ENCODE results near the gene POLR2A.

The POLR2A gene

DNA sequence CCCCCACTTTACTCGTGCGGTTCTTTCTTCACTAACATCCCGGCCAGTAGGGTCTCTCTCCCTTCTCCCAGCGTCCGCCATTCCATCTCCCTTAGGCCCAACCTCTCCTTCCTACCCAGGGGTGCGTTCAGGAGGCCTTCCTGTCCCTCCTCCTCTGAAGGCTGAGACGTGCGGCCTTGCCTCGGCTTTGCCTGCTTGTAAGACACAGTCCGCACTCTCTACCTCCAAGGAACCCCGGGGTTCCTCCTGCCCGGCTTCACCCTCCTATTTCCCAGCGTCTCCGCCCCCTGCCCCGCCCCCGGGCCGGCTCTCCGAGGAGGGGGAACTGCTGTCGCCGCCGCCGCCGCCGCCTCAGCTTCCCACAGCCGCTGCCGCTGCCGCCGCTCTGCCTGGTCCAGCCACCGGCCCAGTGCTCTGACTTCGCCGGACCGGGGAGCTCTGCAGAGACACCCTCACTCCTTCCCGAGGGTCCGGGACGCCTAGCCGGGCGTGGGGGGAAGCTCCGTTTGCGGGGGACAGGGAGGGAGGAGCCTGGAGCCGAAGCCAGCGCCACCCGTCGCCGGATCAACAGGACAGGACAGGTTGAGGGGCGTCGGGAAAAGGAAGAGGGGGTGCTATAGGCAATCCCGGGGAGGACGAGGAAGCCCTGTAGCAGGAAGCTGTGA is 46.1 kb upstream of the POLR2A start:
- TF ChIP-seq CREB1 (IDR thresholded peaks at IDR 0.05; ENCODE audit: low read depth) (no peak), FOXM1 (IDR thresholded peaks at IDR 0.05; ENCODE audit: borderline replicate concordance, low read depth) (no peak), CEBPB (IDR thresholded peaks at IDR 0.05) (no peak), ZBTB7A (IDR thresholded peaks at IDR 0.05; ENCODE audit: low read depth) (no peak), EP300 (IDR thresholded peaks at IDR 0.05; ENCODE audit: borderline replicate concordance) (no peak), TAF1 (IDR thresholded peaks at IDR 0.05; ENCODE audit: low read depth) (no peak), EGR1 (IDR thresholded peaks at IDR 0.05) (no peak), YY1 (IDR thresholded peaks at IDR 0.05; ENCODE audit: low read depth) (no peak), TCF12 (IDR thresholded peaks at IDR 0.05; ENCODE audit: low read depth) (no peak), TEAD4 (IDR thresholded peaks at IDR 0.05) (no peak), NFIC (IDR thresholded peaks at IDR 0.05) (no peak), RAD21 (IDR thresholded peaks at IDR 0.05; ENCODE audit: low read depth) (no peak)
- TF ChIP-seq, protein P1, sequence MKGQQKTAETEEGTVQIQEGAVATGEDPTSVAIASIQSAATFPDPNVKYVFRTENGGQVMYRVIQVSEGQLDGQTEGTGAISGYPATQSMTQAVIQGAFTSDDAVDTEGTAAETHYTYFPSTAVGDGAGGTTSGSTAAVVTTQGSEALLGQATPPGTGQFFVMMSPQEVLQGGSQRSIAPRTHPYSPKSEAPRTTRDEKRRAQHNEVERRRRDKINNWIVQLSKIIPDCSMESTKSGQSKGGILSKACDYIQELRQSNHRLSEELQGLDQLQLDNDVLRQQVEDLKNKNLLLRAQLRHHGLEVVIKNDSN (IDR thresholded peaks at IDR 0.05), result no peak
- TF ChIP-seq, protein P2, sequence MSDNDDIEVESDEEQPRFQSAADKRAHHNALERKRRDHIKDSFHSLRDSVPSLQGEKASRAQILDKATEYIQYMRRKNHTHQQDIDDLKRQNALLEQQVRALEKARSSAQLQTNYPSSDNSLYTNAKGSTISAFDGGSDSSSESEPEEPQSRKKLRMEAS (IDR thresholded peaks at IDR 0.05), result no peak
- TF ChIP-seq, protein P3, sequence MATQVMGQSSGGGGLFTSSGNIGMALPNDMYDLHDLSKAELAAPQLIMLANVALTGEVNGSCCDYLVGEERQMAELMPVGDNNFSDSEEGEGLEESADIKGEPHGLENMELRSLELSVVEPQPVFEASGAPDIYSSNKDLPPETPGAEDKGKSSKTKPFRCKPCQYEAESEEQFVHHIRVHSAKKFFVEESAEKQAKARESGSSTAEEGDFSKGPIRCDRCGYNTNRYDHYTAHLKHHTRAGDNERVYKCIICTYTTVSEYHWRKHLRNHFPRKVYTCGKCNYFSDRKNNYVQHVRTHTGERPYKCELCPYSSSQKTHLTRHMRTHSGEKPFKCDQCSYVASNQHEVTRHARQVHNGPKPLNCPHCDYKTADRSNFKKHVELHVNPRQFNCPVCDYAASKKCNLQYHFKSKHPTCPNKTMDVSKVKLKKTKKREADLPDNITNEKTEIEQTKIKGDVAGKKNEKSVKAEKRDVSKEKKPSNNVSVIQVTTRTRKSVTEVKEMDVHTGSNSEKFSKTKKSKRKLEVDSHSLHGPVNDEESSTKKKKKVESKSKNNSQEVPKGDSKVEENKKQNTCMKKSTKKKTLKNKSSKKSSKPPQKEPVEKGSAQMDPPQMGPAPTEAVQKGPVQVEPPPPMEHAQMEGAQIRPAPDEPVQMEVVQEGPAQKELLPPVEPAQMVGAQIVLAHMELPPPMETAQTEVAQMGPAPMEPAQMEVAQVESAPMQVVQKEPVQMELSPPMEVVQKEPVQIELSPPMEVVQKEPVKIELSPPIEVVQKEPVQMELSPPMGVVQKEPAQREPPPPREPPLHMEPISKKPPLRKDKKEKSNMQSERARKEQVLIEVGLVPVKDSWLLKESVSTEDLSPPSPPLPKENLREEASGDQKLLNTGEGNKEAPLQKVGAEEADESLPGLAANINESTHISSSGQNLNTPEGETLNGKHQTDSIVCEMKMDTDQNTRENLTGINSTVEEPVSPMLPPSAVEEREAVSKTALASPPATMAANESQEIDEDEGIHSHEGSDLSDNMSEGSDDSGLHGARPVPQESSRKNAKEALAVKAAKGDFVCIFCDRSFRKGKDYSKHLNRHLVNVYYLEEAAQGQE (IDR thresholded peaks at IDR 0.05; ENCODE audit: low read depth), result no peak

DNA sequence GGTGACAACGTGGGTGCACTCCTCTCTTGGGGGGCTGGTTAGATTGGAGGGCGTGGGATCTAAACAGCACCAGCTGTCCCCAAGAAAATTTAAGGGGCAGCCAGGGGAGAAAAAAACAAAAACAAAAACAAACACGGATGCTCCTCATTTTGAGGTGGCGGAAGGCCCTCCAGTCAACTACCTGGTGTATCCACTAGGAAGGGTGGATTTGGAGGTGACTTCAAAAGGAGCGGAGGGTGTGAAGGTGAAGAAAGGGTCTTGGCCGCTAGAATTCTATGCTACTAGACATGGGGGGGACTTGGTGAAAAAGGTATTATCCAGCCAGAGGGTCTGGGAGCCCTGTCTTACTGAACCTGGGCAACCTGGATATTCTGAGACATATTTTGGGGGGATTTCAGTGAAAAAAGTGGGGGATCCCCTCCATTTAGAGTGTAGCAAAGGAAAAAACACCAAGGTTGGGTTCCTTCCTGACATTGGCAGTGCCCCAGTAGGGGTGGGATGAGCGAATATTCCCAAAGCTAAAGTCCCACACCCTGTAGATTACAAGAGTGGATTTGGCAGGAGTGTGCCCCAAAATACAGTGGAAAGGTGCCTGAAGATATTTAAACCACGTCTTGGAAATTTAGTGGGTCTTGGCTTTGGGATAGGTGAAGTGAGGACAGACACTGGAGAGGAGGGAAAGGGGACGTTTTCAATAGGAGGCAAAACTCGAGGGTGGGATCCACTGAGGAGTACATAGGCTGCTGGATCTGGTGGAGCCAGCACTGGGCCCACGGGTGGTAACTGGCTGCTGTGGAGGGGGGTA is 45.3 kb upstream of the POLR2A start:
- TF ChIP-seq EGR1 (IDR thresholded peaks at IDR 0.05) (no peak), ZBTB7A (IDR thresholded peaks at IDR 0.05; ENCODE audit: low read depth) (no peak), CREB1 (IDR thresholded peaks at IDR 0.05; ENCODE audit: low read depth) (no peak), RAD21 (IDR thresholded peaks at IDR 0.05; ENCODE audit: low read depth) (no peak), TCF12 (IDR thresholded peaks at IDR 0.05; ENCODE audit: low read depth) (no peak), FOXM1 (IDR thresholded peaks at IDR 0.05; ENCODE audit: borderline replicate concordance, low read depth) (no peak), TAF1 (IDR thresholded peaks at IDR 0.05; ENCODE audit: low read depth) (no peak), TEAD4 (IDR thresholded peaks at IDR 0.05) (no peak), CEBPB (IDR thresholded peaks at IDR 0.05) (no peak), NFIC (IDR thresholded peaks at IDR 0.05) (no peak), EP300 (IDR thresholded peaks at IDR 0.05; ENCODE audit: borderline replicate concordance) (no peak)
- TF ChIP-seq, protein P2 (IDR thresholded peaks at IDR 0.05), result no peak
- TF ChIP-seq, protein P3 (IDR thresholded peaks at IDR 0.05; ENCODE audit: low read depth), result no peak
- TF ChIP-seq, protein P1 (IDR thresholded peaks at IDR 0.05), result no peak

DNA sequence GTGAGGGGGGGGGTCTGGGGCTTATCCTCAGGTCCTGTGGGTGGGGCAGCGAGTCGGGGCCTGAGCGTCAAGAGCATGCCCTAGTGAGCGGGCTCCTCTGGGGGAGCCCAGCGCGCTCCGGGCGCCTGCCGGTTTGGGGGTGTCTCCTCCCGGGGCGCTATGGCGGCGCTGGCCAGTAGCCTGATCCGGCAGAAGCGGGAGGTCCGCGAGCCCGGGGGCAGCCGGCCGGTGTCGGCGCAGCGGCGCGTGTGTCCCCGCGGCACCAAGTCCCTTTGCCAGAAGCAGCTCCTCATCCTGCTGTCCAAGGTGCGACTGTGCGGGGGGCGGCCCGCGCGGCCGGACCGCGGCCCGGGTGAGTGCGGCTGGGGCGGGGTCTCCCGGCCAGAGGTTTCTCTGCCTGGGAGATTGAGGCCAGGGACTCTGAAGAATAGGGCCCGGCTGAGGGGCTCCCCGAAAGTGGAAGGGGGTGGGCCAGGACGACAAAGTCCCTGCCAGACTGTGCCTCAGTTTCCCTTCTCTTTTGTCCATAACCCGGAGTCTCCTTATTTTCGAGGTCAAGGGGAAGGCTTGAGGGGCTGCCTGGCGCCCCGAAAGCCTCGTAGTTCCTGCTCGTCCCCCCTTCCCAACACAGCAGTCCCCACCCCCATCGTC is 44.6 kb upstream of the POLR2A start, which contains the start of gene FGF11:
FGF11 (plus strand) TSS at position 51 of the 651 bp plus-strand sequence; CDS start at position 160, 109 bp downstream.
- TF ChIP-seq, protein P2 (IDR thresholded peaks at IDR 0.05), result no peak
- 0 out of 2 replicates have a peak, but pooled peaks have one; percentile 12 for TF ChIP-seq EGR1 (IDR thresholded peaks at IDR 0.05)
- no peak for TF ChIP-seq CEBPB (IDR thresholded peaks at IDR 0.05)
- TF ChIP-seq CREB1 (IDR thresholded peaks at IDR 0.05; ENCODE audit: low read depth), result no peak
- TF ChIP-seq, protein P1 (IDR thresholded peaks at IDR 0.05), result no peak
- TF ChIP-seq TCF12 (IDR thresholded peaks at IDR 0.05; ENCODE audit: low read depth), result no peak
- TF ChIP-seq TEAD4 (IDR thresholded peaks at IDR 0.05), result no peak
- TF ChIP-seq RAD21 (IDR thresholded peaks at IDR 0.05; ENCODE audit: low read depth), result no peak
- TF ChIP-seq, protein P3 (IDR thresholded peaks at IDR 0.05; ENCODE audit: low read depth), result peak; percentile 34; the same call in 1 of the 2 replicates
- no peak for TF ChIP-seq TAF1 (IDR thresholded peaks at IDR 0.05; ENCODE audit: low read depth)
- no peak for TF ChIP-seq EP300 (IDR thresholded peaks at IDR 0.05; ENCODE audit: borderline replicate concordance)
- no peak for TF ChIP-seq YY1 (IDR thresholded peaks at IDR 0.05; ENCODE audit: low read depth)
- TF ChIP-seq NFIC (IDR thresholded peaks at IDR 0.05), result no peak; the same call in 1 of the 2 replicates
- peak; percentile 67 for TF ChIP-seq ZBTB7A (IDR thresholded peaks at IDR 0.05; ENCODE audit: low read depth)
- no peak for TF ChIP-seq FOXM1 (IDR thresholded peaks at IDR 0.05; ENCODE audit: borderline replicate concordance, low read depth)
